GM19463 (cell line): ENCODE data around the gene RIBC2.

ENCODE experiments used
- ATAC-seq: cut with Tn5 transposase; IDR thresholded peaks from one replicate; pipeline ENCODE4 v1.9.1; 2021; ENCODE audit warnings: mild to moderate bottlenecking, moderate library complexity; ENCODE audit not compliant: unreplicated experiment

The RIBC2 gene

DNA sequence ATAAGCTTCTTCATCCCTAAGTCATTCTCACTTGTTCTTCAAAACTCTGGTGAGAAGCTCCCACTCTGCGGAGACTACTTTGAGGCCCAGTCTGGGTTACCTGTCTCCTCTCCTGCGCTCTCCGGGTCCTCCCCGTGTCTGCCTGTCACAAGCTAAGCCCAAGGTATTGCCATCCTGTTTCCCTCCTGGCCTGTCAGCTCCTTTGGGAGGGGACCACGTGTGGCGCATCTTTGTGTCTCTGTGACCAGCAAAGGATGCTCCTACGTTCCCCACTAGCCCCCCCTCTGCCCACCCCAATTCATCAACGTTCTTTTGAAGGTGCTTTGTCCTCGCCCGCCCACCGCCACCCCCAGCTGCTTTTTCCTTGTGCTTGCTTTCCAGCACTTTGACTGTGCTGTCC is 57.4 kb downstream of the RIBC2 start:
- no peak for ATAC-seq

DNA sequence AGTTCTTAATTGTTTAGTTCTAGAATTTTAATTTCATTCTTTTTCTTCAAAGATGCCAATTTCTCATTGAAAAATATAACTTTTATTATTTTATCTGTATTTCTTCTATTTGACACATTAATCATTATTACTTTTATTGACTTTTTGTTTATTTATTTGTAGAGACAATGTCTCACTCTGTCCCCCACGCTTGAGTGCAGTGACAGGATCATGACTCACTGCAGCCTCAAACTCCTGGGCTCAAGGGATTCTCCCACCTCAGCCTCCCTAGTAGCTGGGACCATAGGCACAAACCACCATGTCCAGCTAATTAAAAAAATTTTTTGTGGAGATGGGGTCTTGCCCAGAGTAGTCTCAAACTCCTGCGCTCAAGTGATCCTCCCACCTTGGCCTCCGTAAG is 58.9 kb downstream of the RIBC2 start:
- no peak for ATAC-seq

GRCh38 chr22:45473626-45474237 is 60.2 kb downstream of the RIBC2 start:
- ATAC-seq = no peak

GRCh38 chr22:45475063-45475747 is 61.7 kb downstream of the RIBC2 start:
- ATAC-seq = no peak

DNA sequence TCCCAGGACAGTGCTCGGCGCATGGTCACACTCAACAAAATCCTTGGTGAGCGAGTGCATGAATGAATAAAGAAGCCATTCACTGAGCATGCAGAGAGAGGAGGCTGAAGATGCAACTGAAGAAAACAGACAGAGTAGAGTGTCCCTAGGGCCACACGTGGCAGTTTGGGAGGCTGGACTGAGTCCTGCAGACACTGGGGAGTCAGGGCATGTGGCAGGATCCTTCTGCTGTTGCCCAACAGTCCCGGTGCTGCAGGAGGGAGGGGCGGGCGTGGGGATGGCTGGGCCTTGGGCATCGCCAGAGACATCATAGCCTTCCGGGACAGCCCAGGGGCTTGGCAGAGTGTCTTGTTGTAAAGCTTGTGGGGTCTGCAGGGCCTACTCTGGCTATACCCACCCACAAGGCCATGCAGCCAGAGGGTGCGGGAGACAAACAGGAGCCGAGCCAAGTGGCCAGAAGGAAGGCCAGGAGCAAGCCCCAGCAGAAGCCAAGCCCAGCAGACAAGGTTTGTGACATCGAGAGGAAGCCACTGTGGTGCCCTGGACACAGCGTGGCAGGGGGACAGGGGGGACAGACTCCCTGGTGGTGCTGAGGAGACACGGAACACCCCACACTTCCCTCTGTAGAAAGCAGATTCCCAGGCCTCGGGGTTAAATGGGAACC is 62.5 kb downstream of the RIBC2 start:
- no peak for ATAC-seq

DNA sequence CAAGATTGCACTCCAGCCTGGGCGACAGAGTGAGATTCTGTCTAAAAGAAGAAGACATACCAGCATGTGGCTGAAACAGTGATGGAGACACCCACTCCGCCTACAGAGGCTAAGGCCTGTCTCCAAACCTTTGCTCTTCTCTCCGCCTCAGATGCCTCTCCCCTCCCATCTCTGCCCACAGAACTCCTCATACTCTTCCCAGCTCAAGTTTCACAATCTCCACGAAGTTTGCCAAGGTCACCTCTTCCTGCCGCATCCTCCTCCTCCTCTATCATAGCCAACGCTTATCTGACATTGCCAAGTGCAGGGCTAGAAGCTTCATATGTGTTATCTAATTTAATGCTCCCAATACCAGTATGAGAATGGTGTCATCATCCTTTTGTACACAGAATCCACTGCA is 63.3 kb downstream of the RIBC2 start:
- no peak for ATAC-seq

DNA sequence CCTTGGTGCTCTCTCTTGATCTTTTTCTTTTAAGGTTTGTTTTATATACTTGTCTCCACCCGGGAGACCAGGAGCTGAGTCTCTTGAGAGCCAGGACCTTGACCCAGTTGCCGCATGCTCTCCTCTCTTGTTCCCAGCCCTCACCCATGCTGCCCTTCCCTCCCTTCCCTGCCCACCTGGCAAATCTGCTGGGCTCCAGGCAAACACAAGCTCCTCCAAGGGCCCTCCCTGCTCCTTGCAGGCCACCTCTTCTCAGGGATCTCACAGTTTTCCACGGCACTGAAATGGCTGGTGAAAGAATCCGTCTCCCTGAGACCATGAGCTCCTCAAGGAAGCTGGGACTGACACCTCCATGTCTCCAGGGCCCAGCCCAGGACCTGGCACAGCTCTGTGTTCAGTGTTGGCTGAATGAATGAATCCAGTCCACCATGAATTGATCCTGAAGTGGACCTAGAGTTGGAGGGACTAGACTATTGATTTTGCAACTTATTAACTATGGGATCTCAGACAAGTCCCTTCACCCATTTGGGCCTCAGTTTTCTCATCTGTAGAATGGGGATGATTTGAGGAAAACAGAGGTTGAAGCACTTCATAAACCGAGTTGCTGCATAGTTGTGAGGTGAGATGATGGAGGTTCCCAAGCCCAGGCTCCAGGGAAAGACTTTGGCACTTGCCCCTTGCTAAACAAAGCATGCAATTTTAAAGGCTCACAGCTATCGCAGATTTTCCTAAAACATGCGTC is 64.0 kb downstream of the RIBC2 start:
- no peak for ATAC-seq

- ATAC-seq = no peak
These were observed 64.7 kb downstream of the RIBC2 start for GRCh38 chr22:45478108-45478771.

GRCh38 chr22:45480717-45481116 is 67.2 kb downstream of the RIBC2 start:
- ATAC-seq = no peak

- no peak for ATAC-seq
These were observed 68.2 kb downstream of the RIBC2 start for GRCh38 chr22:45481661-45482060.
